ENCODE measurements around the gene GPR18.
A peak's percentile ranks its signal among the peaks of the same experiment; 100 is the strongest.
"Not testable (repeated sequence)": the region's sequence is repeated elsewhere in the genome, so short reads cannot be mapped to it uniquely, and the experiment has no call there.

GPR18 gene

DNA sequence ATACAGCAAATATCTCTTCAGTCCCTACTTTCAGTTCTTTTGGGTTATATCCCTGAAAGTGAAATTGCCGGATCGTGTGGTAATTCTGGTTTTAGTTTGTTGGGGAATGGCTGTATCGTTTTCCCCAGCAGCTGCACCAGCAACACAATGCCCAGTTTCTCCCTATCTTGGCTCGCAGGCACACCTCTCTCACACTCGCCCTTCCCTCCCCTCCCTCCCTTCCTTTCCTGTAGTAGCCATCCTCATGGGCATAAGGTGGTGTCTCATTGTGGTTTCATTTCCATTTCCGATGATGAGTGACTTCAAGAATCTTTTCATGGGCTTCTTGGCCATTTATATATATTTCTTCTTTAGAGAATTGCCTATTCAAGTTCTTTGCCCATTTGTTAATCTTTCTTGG is 8.6 kb upstream of the GPR18 start:
- ATAC-seq (no peak), DNase-seq (no peak)

DNA sequence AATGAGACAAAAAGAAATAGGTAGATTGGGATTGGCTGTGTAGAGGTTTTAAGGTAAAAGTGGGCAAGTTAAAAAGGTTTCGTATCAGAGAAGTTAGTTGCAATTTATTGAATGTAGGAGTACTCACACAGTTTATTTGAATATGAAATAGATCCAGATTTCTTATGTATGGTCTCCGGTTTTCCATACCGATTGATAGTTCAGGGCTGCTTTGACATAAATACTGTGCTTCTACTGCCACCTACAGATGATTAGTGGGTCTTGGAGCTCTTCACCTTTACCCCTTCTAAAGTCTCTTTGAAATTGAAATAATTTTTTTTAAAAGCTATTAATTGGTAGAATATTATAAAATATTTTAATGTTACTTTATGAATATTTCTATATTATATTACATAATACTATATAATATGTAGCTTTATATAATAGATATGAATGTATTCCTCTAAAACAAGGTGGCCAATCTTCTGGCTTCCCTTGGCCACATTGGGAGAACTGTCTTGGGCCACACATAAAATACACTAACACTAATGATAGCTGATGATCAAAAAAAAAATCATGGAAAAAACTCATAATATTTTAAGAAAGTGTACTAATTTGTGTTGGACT is 7.7 kb upstream of the GPR18 start:
- ATAC-seq (peak; percentile 53), DNase-seq (no peak)

DNA sequence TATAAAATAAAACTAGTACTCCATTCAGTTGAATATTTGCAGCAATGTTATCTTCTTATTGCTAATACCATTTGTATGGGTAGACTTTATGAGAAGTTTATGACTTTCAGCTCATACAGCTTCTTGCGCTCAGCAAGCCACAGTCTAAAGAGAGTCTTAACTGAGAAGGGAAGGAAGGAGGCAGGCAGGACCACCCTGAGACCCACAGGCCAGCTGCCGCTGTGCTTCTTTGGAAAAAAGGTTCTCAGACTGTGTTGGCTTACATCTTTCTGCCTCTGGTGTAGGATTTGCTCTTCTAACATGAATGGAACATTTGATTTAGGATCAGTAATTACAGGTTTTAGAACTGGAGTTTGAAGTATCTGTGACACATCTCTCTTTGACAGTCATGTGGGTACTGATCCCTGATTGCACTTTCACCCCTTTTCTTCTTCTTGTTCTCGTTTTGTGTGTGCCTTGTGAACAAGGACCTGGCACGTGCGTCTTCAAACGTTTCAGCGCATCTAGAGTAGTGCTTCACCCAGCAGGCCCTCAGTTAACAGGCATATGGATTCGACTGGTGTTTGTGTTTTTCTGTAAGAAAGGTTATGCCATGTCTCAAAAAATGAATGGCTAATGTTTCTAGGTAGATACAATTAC is 7.1 kb upstream of the GPR18 start:
- DNase-seq, result no peak

DNA sequence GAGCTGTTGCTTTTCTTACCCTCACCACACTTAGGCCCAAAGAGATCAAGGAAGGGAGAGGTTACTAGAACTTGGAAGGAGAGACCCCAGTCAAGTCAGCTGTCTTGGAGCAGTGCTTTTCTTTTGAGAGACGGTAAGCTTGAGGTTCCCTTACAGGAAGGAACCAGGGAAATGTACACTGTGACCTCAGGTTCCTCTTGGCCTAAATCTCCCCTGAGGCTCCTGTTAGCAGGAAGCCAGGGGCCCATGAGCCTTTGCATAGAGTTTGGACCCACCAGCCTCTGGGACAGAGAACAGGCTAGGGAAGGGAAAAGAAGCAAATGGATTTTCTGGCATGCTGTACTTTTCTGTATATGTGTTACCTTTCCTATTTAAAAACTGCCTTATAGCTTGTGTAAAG is 5.9 kb upstream of the GPR18 start:
- no peak for DNase-seq
- ATAC-seq, result no peak

More for the DNA sequence above, 7.1 kb upstream of the GPR18 start:
- ATAC-seq, result peak; percentile 64

DNA sequence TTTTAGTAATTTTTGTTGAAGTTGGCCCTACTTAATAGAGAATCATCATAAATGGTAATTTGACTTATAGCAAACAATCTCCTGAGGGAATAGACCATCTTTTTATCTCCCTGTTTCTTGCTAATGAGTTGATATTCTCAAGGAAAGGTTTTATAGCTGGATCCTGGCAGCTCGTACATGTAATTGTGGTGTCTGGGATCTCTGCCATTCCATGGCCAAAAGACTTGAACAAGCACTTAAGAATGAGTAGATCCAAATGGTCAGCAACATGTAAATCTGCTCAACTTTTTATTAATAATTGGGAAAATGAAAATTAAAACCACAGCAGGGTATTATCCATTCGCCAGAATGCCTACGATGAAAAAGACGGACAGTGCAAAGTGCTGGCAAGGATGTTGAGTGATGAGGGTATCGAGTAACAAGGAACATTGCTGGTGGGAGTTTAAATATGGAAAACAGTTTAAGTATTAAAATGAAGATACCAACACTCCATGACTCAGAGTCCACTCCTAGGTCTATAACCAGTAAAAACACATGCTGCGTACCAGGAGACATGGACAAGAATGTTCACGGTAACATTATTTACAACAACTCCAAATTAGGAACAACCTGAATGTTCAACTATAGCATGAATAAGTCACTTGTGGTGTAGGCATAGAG is 5.1 kb upstream of the GPR18 start:
- ATAC-seq (no peak), DNase-seq (no peak)

DNA sequence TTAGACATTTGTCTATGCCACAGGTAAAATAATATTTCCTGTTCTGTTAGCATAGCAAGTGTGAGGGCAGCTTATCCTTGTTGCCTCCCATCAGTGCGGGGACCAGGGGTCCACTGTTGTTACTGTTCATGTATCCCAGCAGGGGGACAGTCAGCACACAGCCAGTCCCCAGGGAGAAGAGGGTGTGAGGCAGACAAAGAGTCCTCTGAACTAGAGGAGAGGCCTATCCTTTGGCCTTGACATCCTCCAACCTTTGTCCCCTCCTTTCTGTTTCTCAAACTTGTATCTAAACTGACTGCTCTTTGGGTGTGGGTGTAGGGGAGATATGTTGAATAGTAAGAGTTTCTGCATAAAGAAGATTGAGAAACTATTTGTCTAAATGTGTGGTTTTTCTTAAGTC is 2.9 kb upstream of the GPR18 start:
- ATAC-seq (no peak), DNase-seq (no peak)

DNA sequence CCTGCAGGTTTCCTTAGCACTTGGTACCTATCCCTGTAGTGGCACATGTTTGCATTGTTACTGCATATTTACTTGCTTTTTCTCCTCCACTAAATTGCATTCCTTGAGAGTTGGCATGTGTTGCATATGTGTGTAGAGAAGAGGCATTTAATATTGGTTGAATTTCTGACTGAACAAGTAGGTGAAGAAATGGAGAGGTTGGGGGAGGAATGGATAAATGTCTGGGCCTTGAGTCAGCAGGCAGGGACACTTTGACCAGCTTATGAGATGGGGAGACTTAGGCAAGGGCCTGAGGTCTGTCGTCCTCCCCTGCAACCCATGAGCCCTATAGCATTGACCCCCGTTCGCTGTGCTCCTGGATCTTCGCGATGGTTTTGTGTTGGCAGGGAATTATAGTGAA is 2.0 kb upstream of the GPR18 start:
- DNase-seq (no peak), ATAC-seq (no peak)

DNA sequence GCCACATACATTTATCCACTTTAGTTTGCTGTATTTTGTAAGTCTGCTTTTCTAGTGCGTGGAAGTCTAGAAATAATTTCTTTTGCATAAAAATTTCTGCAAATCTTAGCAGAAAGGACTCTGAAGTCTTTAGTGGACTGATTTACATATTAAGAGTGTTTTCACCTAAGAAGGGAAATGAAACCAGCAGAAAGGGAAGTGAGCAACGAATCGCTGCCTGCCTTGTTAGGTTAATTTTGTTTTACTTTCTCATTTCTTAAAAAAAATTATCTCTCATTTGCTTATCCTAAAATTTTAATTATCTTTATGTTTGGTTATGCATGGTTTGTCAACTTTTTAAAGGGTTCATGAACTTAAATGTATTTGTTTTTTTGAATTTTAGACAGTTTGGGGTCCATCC is 767 bp upstream of the GPR18 start:
- DNase-seq (no peak), ATAC-seq (peak; percentile 34)

DNA sequence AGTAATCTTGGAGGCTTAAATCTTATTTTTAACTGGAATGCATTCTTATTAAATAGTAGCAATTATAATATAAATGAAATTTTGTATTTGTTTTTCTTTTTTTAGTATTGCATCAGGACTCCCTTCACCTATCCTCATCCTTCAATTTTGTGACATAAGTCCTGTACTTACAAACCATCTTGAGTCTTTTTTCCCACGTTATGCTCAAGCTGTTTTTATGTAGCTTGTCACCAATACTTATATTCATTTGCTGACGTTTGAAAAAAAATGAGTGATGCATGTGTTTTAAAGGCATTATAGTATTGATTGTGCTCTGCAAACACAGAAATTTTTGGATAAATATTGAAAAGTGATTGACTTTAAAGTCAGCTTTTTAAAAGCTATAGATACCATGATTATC is 888 bp downstream of the GPR18 start:
- no peak for ATAC-seq

DNA sequence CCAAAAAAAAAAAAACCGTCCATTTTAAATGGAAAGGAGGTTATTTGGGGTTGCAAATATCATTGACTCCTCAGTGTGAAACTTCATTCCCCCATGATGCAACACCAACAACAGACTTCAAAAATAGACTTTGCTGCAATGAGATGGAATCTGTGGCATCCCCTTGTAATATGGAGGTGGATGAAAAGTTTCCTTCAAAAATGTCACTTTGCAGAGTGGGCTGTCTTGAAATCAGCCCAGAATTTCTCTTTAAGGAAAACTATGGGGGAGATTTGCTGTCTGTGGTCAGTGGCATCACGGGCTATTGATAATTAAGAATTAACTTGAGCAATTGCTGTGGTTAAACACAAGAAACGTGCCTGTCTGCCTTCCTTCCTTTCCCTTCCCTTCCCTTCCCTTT is 1.5 kb downstream of the GPR18 start:
- no peak for DNase-seq
- ATAC-seq, result peak; percentile 62

More for the DNA sequence above, 888 bp downstream of the GPR18 start:
- DNase-seq, result no peak

DNA sequence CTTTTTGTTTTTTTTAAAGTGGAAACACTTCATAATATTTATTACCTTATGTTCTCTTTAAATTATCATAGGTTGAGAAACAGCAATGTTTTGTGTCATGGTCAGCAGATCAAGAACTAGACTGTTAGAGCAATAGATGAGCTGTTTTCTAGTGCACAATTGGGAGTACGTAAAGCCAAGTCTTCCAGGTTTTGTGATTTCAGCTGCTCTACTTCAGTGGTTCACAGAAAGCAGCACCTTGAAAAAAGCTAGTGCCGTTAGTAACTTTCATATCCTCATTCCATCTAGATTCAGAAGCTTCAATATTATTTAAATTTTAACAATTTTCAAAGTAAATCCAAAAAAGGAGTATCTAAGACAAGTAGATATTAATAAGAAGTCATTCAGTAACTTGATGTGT is 1.9 kb downstream of the GPR18 start:
- DNase-seq (no peak), ATAC-seq (no peak)

DNA sequence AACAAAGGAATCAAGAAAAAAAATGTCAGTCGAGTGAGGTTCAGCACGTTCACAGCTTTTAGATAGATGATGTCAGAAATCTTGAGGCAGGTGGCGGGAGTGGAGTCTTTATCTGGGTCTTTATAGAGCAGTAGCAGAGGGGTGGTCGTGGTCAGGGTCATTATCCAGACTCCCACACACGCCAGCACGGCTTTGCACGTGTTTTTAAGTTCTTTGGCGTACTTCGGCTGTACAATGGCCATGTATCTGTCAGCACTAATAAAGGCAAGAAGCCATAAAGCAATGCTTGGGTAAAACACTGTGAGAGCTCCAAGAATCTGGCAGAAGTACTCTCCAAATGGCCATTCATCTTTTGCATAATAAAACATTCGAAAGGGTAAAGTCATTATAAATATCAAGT is 2.9 kb downstream of the GPR18 start:
- no peak for DNase-seq
- ATAC-seq, result no peak

DNA sequence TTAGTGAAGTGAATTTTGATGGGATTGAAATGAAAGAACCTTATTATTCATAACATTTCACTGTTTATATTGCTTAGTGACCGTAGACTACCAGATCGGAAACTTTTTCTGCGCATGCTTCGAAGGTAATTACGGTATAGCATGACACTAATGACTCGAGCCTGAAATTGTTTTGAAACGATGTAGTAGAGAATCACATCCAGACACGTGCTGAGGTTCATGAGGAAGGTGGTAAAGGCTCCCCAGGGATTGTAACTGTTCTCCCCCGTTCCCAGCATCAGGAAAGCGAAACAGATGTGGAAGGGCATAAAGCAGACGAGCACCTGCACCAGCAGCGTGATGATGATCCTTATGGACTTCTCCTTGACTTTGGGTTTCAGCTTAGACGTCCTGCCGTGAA is 3.3 kb downstream of the GPR18 start:
- no peak for ATAC-seq
- no peak for DNase-seq

DNA sequence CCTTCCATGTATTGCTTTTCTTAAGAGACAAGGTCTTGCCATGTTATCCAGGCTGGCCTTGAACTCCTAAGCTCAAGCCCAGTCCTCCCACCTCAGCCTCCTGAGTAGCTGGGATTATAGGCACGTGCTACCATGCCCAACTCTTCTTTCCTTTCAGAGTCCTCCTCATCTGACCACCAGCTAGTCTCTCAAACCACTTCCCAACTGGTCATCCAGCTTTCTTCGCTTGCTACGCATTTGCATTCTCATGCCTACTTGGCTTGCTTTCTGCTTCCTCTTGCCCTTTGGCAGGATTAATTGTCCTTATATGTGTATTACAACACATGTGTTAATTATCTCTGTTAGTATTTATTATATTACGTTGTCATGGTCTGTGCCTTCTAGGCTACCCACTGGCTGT is 6.3 kb downstream of the GPR18 start:
- ATAC-seq (no peak), DNase-seq (no peak)

DNA sequence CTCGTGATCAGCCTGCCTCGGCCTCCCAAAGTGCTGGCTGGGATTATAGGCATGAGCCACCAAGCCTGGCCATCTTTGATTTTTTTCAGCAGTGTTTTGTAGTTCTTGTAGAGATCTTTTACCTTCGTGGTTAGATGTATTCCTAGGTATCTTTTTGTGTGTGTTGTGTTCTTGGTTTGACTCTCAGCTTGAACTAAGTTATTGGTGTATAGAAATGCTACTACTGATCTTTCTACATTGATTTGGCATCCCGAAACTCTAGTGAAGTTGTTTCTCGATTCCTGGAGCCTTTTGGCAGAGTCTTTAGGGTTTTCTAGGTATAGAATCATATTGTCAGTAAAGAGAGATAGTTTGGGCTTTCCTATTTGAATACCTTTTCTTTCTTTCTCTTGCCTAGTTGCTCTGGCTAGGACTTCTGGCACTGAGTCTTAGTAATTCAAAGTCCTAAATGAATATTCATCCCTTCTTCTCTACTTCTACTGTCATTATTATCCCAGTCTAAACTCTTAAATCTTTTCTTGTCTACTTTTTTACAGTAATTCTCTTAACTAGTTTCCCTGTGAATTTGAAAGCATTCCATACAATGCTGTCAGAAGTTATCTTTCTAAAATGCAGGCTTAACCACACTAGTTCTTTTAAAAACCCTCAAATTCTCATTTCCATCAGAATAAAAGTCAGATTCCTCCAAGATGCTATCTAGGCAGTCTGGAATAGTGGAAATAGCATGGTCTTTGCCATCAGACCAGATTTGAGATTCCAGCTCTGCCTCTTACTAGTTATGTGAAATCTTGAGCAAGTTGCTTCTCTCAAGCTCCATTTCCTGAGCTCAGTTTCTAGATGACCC is 7.0 kb downstream of the GPR18 start:
- DNase-seq, result no peak
- peak; percentile 26 for ATAC-seq

DNA sequence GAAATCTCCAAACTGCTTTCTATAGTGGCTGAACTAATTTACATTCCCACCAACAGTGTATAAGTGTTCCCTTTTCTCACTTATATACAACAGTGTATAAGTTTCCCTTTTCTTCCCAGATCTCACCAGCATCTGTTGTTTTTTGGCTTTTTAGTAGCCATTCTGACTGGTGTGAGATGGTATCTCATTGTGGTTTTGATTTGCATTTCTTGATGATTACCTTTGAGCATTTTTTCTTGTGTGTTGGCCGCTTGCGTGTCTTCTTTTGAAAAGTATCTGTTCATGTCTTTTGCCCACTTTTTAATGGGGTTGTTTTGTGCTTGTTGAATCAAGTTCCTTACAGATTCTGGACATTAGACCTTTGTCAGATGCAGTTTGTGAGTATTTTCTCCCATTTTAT is 8.6 kb downstream of the GPR18 start:
- not testable (repeated sequence) for DNase-seq

DNA sequence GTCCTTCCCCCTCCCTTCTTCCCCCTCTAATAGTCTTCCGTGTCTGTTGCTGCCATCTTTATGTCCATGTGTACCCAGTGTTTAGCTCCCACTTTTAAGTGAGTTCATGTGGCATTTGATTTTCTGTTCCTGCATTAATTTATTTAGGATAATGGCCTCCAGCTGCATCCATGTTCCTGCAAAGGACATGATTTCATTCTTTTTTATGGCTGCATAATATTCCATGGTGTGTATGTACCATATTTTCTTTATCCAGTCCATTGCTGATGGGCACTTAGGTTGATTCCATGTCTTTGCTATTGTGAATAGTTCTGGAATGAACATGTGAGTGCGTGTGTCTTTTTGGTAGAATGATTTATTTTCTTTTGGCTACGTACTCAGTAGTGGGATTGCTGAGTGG is 9.0 kb downstream of the GPR18 start:
- DNase-seq, ATAC-seq: not testable (repeated sequence)

More for the DNA sequence above, 8.6 kb downstream of the GPR18 start:
- ATAC-seq, result not testable (repeated sequence)

DNA sequence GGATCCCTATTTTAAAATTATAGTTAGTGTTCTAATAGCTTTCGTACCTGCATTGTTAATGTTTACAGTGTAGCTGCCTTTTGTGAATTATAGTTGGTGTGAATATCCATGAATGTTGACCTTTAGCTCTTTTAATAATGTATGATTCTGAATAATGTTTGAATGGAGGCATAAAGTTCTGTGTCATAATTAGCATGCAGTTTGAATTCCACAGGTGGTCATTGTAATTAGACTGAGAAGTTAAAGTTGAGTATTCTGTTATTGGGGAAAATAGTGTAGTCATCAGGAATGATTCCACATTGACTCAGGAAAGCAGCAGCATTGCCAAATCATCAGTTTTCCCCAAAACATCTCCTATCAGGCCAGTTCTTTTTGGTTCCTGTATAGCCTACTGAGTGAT is 12.1 kb downstream of the GPR18 start:
- no peak for ATAC-seq
- no peak for DNase-seq

DNA sequence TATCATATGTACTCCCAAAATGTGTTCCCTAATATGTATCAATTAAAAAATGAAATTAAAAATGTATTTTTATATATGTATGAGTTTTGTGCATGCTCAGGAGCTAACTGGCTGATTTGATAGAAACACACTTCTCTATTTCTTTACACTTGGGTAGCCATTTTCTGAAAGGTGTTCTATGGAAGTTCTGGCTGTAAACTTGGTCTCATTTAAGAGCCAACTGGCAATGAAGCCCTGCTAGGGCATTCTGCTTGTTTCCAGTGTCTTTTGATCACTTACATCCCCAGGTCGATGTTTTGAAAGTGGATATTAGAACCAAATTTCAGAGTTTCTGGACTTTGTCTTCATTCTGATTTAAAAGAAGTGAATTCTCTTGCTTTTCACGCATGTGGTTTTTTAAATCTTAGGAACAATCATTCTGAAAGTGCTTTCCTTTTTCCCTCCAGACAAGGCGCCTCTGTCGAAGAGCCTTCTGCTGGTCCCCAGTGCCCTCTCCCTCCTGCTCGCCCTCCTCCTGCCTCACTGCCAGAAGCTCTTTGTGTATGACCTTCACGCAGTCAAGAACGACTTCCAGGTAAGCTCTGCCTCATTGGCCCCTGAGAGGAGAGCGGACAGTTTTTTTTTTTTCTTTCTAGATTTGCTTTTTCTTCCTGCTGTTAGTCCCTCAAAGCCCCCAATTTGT is 20.1 kb downstream of the GPR18 start:
- peak; percentile 53 for DNase-seq
- ATAC-seq, result peak; percentile 94

DNA sequence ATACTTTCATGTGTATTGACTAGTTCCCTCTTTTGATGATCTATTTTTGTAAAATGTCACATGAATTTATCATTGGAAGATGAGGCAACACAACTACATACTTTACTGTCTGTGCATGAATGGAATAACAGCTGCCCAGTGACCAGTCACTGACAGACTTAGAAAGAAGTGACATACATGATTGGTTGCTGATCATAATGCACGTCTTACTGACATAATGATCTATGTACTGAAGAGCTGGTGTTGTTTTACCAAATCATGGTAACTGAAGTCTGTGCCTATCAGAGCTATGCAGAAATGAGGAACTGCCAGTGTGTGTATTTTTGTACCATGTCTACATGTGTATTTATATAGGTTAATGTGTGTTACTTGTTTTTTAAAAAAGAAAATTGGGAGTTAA is 26.5 kb downstream of the GPR18 start:
- DNase-seq (no peak), ATAC-seq (peak; percentile 17)

DNA sequence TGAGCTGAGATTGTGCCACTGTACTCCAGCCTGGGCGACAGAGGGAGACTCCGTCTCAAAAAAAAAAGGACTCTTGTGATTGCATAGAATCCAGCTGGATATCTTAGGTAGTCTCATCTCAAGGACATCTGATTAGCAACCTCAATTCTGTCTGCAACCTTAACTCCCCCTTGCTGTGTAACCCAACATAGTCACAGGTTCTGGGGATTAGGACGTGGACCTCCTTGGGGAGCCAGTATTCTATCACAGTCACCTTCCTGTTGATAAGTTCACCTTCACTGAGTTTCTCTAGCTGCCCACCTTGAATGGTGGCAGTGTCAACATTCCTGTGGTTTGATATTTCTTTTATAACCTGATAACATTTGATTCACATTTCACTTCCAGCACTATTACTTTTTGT is 27.2 kb downstream of the GPR18 start:
- DNase-seq (no peak), ATAC-seq (no peak)

DNA sequence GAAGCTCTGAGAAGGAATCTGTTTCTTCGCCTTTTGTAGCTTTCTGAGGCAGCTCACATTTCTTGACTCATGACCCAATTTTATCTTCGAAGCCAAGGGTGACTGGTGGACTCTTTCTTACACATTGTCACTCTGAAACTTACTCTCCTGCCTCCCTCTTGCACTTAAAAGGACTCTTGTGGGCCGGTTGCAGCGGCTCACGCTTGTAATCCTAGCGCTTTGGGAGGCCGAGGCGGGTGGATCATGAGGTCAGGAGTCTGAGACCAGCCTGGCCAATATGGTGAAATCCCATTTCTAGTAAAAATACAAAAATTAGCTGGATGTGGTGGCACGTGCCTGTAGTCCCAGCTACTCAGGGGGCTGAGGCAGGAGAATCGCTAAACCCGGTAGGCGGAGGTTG is 27.6 kb downstream of the GPR18 start:
- DNase-seq, result not testable (repeated sequence)
- peak; percentile 20 for ATAC-seq

Measured in stimulated activated naive CD8-positive, alpha-beta T cell treated with anti-CD3 and anti-CD28 coated beads, Interleukin-15, Interleukin-2, amounts not matched to agents 100 U/mL and 50 U/mL, for 24 hours (primary cell).